ENCODE data around the gene NKAIN2. TPM values are rescaled to one million over a fixed set of nuclear protein-coding genes. Genes with fewer than 3 reads are reported as not detected.

The NKAIN2 gene
- total RNA-seq, 2 donors from 2014 or later, result 0.68 TPM; not detected in 1

GRCh38 chr6:123810948-123811347 is 7.3 kb downstream of the NKAIN2 start:
- H3K27me3 ChIP-seq (replicated peaks; ENCODE audit: insufficient read depth), result no peaks in the 10 kb centered on the region
- TF ChIP-seq POLR2A (IDR thresholded peaks at IDR 0.05), result no peak
- TF ChIP-seq CTCF (IDR thresholded peaks at IDR 0.05), result no peak
- no peak for TF ChIP-seq POLR2AphosphoS5 (IDR thresholded peaks at IDR 0.05)
- H3K27ac ChIP-seq, result no peak overlapping the region
- no peaks in the 10 kb centered on the region for H3K9me3 ChIP-seq
- no peak for DNase-seq (ENCODE audit: low spot score)
- 89% methylated on average over 2 of the region's 2 CpGs for WGBS
- H3K4me3 ChIP-seq, result no peak overlapping the region
- intact Hi-C loops (cut with DNase I), result no loop called here
- H3K4me1 ChIP-seq (replicated peaks), result no peaks in the 10 kb centered on the region
- H3K36me3 ChIP-seq, result no peaks in the 10 kb centered on the region

- Histone ChIP-seq H3K9me3 (no peaks in the 10 kb centered on the region), H3K27me3 (replicated peaks; ENCODE audit: insufficient read depth) (no peaks in the 10 kb centered on the region), H3K4me3 (no peak overlapping the region), H3K4me1 (replicated peaks) (no peaks in the 10 kb centered on the region), H3K36me3 (no peaks in the 10 kb centered on the region), H3K27ac (no peak overlapping the region)
- no peak for DNase-seq (ENCODE audit: low spot score)
- intact Hi-C loops (cut with DNase I), result no loop called here
- 38% methylated on average over 1 of the region's 1 CpG for WGBS
- no peak for TF ChIP-seq POLR2AphosphoS5 (IDR thresholded peaks at IDR 0.05)
- TF ChIP-seq CTCF (IDR thresholded peaks at IDR 0.05), result no peak
- no peak for TF ChIP-seq POLR2A (IDR thresholded peaks at IDR 0.05)
Observed at GRCh38 chr6:123811378-123811777, 7.7 kb downstream of the NKAIN2 start.

- TF ChIP-seq POLR2A (IDR thresholded peaks at IDR 0.05) (no peak), CTCF (IDR thresholded peaks at IDR 0.05) (no peak), POLR2AphosphoS5 (IDR thresholded peaks at IDR 0.05) (no peak)
- H3K36me3 ChIP-seq, result no peaks in the 10 kb centered on the region
- no peak for DNase-seq (ENCODE audit: low spot score)
- no peaks in the 10 kb centered on the region for H3K9me3 ChIP-seq
- H3K27ac ChIP-seq, result no peak overlapping the region
- intact Hi-C loops (cut with DNase I), result no loop called here
- 98% methylated on average over 2 of the region's 2 CpGs for whole genome bisulfite sequencing
- H3K27me3 ChIP-seq (replicated peaks; ENCODE audit: insufficient read depth), result no peaks in the 10 kb centered on the region
- H3K4me3 ChIP-seq, result no peak overlapping the region
- no peaks in the 10 kb centered on the region for H3K4me1 ChIP-seq (replicated peaks)
Observed at GRCh38 chr6:123812621-123813020, 9.0 kb downstream of the NKAIN2 start.

- Histone ChIP-seq H3K4me3 (no peak overlapping the region), H3K4me1 (replicated peaks) (no peaks in the 10 kb centered on the region), H3K9me3 (no peaks in the 10 kb centered on the region), H3K27ac (no peak overlapping the region), H3K27me3 (replicated peaks; ENCODE audit: insufficient read depth) (no peaks in the 10 kb centered on the region), H3K36me3 (no peaks in the 10 kb centered on the region)
- no peak for DNase-seq (ENCODE audit: low spot score)
- TF ChIP-seq POLR2AphosphoS5 (IDR thresholded peaks at IDR 0.05) (no peak), CTCF (IDR thresholded peaks at IDR 0.05) (no peak), POLR2A (IDR thresholded peaks at IDR 0.05) (no peak)
- 85% methylated on average over 2 of the region's 2 CpGs for WGBS
- intact Hi-C loops (cut with DNase I), result no loop called here
Observed at GRCh38 chr6:123821112-123821511, 17.4 kb downstream of the NKAIN2 start.

- Histone ChIP-seq H3K9me3 (no peaks in the 10 kb centered on the region), H3K27ac (no peak overlapping the region), H3K4me1 (replicated peaks) (no peaks in the 10 kb centered on the region), H3K36me3 (no peaks in the 10 kb centered on the region), H3K4me3 (no peak overlapping the region), H3K27me3 (replicated peaks; ENCODE audit: insufficient read depth) (no peaks in the 10 kb centered on the region)
- DNase-seq (ENCODE audit: low spot score), result no peak
- TF ChIP-seq CTCF (IDR thresholded peaks at IDR 0.05) (no peak), POLR2A (IDR thresholded peaks at IDR 0.05) (no peak), POLR2AphosphoS5 (IDR thresholded peaks at IDR 0.05) (no peak)
- WGBS, result 49% methylated on average over 3 of the region's 3 CpGs
- intact Hi-C loops (cut with DNase I), result no loop called here
Observed at GRCh38 chr6:123829302-123829953, 25.8 kb downstream of the NKAIN2 start.
